ENCODE results near the gene SPSB3. TPM values are rescaled to one million over a fixed set of nuclear protein-coding genes. Genes with fewer than 3 reads are reported as not detected.
A peak's percentile ranks its signal among the peaks of the same experiment; 100 is the strongest.

Gene SPSB3
- polyA plus RNA-seq, 1 donor (not counting 4 experiments of a cell fraction or from before 2014, with no cell fraction given): 9.5 TPM

- no peak overlapping the region for H3K4me3 ChIP-seq (ENCODE audit: control insufficient read depth in 2 of 3, extremely low read depth in 1 of 3, insufficient read depth in 2 of 3, low read depth in 1 of 3, low read length in 3 of 3)
- H3K4me2 ChIP-seq (ENCODE audit: control insufficient read depth, extremely low read depth, insufficient read depth, low read depth, low read length): no peak overlapping the region
- dilution Hi-C loops (cut with MboI; ENCODE audit: extremely low pct_ligation_motif_present, low sequenced_read_pairs): no loop called here
- H3K27me3 ChIP-seq (ENCODE audit: control insufficient read depth, extremely low read depth, insufficient read depth, low read length): no peaks in the 10 kb centered on the region
- H3K36me3 ChIP-seq (ENCODE audit: control insufficient read depth in 2 of 2, extremely low read depth in 1 of 2, insufficient read depth in 2 of 2, low read length in 2 of 2): peaks cover 13 to 15% of the 10 kb centered on the region in 2 experiments
- H3K9ac ChIP-seq (ENCODE audit: control insufficient read depth, extremely low read depth, insufficient read depth, low read length): no peak overlapping the region
- peaks cover 19% of the 10 kb centered on the region for H3K4me1 ChIP-seq (ENCODE audit: control insufficient read depth, extremely low read depth, insufficient read depth, low read length)
- H3K27ac ChIP-seq (ENCODE audit: control insufficient read depth, insufficient read depth, low read length): no peak overlapping the region
- no peak for TF ChIP-seq CTCF (optimal IDR thresholded peaks at IDR 0.05 in 1 of 3, IDR thresholded peaks at IDR 0.05 in 1 of 3, conservative IDR thresholded peaks at IDR 0.05 in 1 of 3; ENCODE audit: extremely low read depth in 1 of 3, insufficient read depth in 2 of 3, low read length in 3 of 3)
- H3K9me1 ChIP-seq (ENCODE audit: control insufficient read depth, extremely low read depth, insufficient read depth, low read length): peaks cover 2% of the 10 kb centered on the region
- H3K9me3 ChIP-seq (ENCODE audit: control insufficient read depth, low read depth, low read length): no peaks in the 10 kb centered on the region
- DNase-seq (ENCODE audit: low read depth, low spot score) (no peak), FAIRE-seq (no peak)
- H3K79me2 ChIP-seq (ENCODE audit: control insufficient read depth, insufficient read depth, low read length): no peaks in the 10 kb centered on the region
- no peak overlapping the region for H2AFZ ChIP-seq (ENCODE audit: control insufficient read depth, low read length)
- no peaks in the 10 kb centered on the region for H4K20me1 ChIP-seq (ENCODE audit: control insufficient read depth, extremely low read depth, insufficient read depth, low read length)
These were observed 24.5 kb downstream of the SPSB3 start for GRCh38 chr16:1757714-1758461.

DNA sequence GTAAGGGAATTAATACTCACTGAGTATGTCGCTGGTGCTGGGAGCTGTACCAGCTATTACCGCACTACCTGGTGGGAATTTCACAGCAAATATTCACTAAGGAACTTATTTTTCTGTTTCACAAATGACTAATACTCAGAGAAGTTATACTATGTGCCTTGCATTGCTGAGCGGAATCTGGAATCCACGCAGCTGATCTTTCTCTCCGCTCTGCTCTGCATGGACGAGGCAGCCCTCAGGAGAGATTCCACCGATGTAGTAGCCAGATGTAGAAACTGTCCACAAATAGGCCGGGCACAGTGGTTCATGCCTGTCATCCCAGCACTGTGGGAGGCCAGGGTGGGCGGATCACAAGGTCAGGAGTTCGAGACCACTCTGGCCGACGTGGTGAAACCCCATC is 28.2 kb downstream of the SPSB3 start:
- no peaks in the 10 kb centered on the region for H3K79me2 ChIP-seq (ENCODE audit: control insufficient read depth, insufficient read depth, low read length)
- no peak overlapping the region for H3K4me3 ChIP-seq (ENCODE audit: control insufficient read depth in 2 of 3, extremely low read depth in 1 of 3, insufficient read depth in 2 of 3, low read depth in 1 of 3, low read length in 3 of 3)
- peaks cover 2% of the 10 kb centered on the region for H3K9me1 ChIP-seq (ENCODE audit: control insufficient read depth, extremely low read depth, insufficient read depth, low read length)
- H2AFZ ChIP-seq (ENCODE audit: control insufficient read depth, low read length): no peak overlapping the region
- H3K9me3 ChIP-seq (ENCODE audit: control insufficient read depth, low read depth, low read length): no peaks in the 10 kb centered on the region
- TF ChIP-seq EZH2 (IDR thresholded peaks at IDR 0.05; ENCODE audit: low read length) (no peak), CTCF (optimal IDR thresholded peaks at IDR 0.05 in 1 of 3, IDR thresholded peaks at IDR 0.05 in 1 of 3, conservative IDR thresholded peaks at IDR 0.05 in 1 of 3; ENCODE audit: extremely low read depth in 1 of 3, insufficient read depth in 2 of 3, low read length in 3 of 3) (no peak)
- dilution Hi-C loops (cut with MboI; ENCODE audit: extremely low pct_ligation_motif_present, low sequenced_read_pairs): no loop called here
- H3K4me1 ChIP-seq (ENCODE audit: control insufficient read depth, extremely low read depth, insufficient read depth, low read length): peaks cover 19% of the 10 kb centered on the region
- no peak overlapping the region for H3K4me2 ChIP-seq (ENCODE audit: control insufficient read depth, extremely low read depth, insufficient read depth, low read depth, low read length)
- H3K27me3 ChIP-seq (ENCODE audit: control insufficient read depth, extremely low read depth, insufficient read depth, low read length): no peaks in the 10 kb centered on the region
- H3K9ac ChIP-seq (ENCODE audit: control insufficient read depth, extremely low read depth, insufficient read depth, low read length): peak overlapping the region; percentile 64
- peaks cover 9 to 23% of the 10 kb centered on the region in 2 experiments for H3K36me3 ChIP-seq (ENCODE audit: control insufficient read depth in 2 of 2, extremely low read depth in 1 of 2, insufficient read depth in 2 of 2, low read length in 2 of 2)
- FAIRE-seq (no peak), DNase-seq (ENCODE audit: low read depth, low spot score) (no peak)
- H3K27ac ChIP-seq (ENCODE audit: control insufficient read depth, insufficient read depth, low read length): peak overlapping the region; percentile 78
- no peaks in the 10 kb centered on the region for H4K20me1 ChIP-seq (ENCODE audit: control insufficient read depth, extremely low read depth, insufficient read depth, low read length)
